Measurements from ENCODE around the gene ZIC1. TPM values are rescaled to one million over a fixed set of nuclear protein-coding genes. Genes with fewer than 3 reads are reported as not detected.

The ZIC1 gene
- total and polyA plus RNA-seq, 2 of the 4 experiments (the other 2 are of a cell fraction), result not detected

DNA sequence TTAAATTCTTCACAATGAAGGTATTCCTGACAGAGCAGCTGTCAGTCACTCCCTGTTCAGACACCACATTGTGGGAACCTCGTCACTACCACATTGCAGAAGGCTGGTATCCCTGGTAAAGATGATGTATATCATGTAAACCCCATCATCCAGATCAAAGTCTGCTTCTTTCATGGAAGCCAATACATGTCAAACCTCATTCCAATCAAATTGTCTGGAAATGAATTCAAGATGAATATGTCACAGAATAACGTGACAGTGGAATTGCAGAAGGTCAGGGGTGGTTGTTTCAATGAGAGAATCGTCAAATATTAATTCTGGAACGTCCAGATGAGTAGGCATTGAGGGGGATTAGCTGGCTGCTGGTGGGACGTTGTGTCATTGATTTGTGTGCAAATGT, 7.0 kb upstream of the ZIC1 start:
- Histone ChIP-seq H4K5ac (ENCODE audit: low read depth, low read length) (no peak overlapping the region), H2BK120ac (ENCODE audit: low read depth, low read length) (no peak overlapping the region), H3K23ac (ENCODE audit: low read depth, low read length) (no peak overlapping the region), H3K27ac (ENCODE audit: insufficient read depth, low read length) (no peak overlapping the region), H3K27me3 (ENCODE audit: control insufficient read depth, insufficient read depth, low read length) (peaks cover 74% of the 10 kb centered on the region), H2BK5ac (ENCODE audit: low read depth, low read length, poor library complexity, severe bottlenecking) (no peak overlapping the region), H3K4me3 (ENCODE audit: insufficient read depth, low read depth, low read length) (no peak overlapping the region), H3K18ac (ENCODE audit: low read depth, low read length) (no peak overlapping the region), H2AFZ (replicated peaks; ENCODE audit: low read length, poor library complexity) (no peak overlapping the region), H3K36me3 (ENCODE audit: control insufficient read depth, insufficient read depth, low read length) (no peaks in the 10 kb centered on the region), H2AK5ac (ENCODE audit: low read depth, low read length) (no peak overlapping the region), H2AK9ac (replicated peaks; ENCODE audit: low read depth, low read length, poor library complexity) (no peak overlapping the region), H4K8ac (ENCODE audit: low read depth in 2 of 2, low read length in 2 of 2) (no peak overlapping the region), H3K9me3 (ENCODE audit: control insufficient read depth, insufficient read depth, low read length) (peaks cover 9% of the 10 kb centered on the region; the same call in 1 of the 2 replicates), H3K4ac (ENCODE audit: low read depth, low read length) (no peak overlapping the region), H3K56ac (ENCODE audit: extremely low read depth, insufficient read depth, low read length) (no peak overlapping the region), H3K14ac (replicated peaks; ENCODE audit: low read depth, low read length) (no peak overlapping the region), H3K4me1 (ENCODE audit: control insufficient read depth, insufficient read depth, low read length) (no peaks in the 10 kb centered on the region), H2BK20ac (ENCODE audit: low read depth, low read length) (no peak overlapping the region), H3K9ac (ENCODE audit: low read depth, low read length) (no peak overlapping the region), H2BK15ac (ENCODE audit: low read depth, low read length) (no peak overlapping the region), H3K79me1 (ENCODE audit: low read depth in 1 of 2, low read length in 2 of 2) (no peaks in the 10 kb centered on the region), H3K9me1 (ENCODE audit: insufficient read depth, low read length) (no peaks in the 10 kb centered on the region), H4K91ac (ENCODE audit: insufficient read depth, low read depth, low read length) (no peak overlapping the region), H3K4me2 (ENCODE audit: low read depth, low read length) (no peak overlapping the region), H4K20me1 (ENCODE audit: insufficient read depth, low read length) (no peaks in the 10 kb centered on the region)
- CTCF ChIA-PET, result interaction anchor here (1.0 kb wide), 1 partner anchor 9 kb away, joined by 4 read pairs; no protein-coding TSS in a partner anchor
- no peak for TF ChIP-seq BHLHE40 (IDR thresholded peaks at IDR 0.05; ENCODE audit: low read depth, low read length)
- no peak for TF ChIP-seq RFX5 (IDR thresholded peaks at IDR 0.05; ENCODE audit: low read depth, low read length)
- no peak for TF ChIP-seq FOS (IDR thresholded peaks at IDR 0.05; ENCODE audit: low read depth, low read length)
- TF ChIP-seq POLR2A (IDR thresholded peaks at IDR 0.05; ENCODE audit: low read depth, low read length), result no peak
- no peak for TF ChIP-seq SMC3 (IDR thresholded peaks at IDR 0.05; ENCODE audit: low read depth, low read length)
- TF ChIP-seq, protein P1, sequence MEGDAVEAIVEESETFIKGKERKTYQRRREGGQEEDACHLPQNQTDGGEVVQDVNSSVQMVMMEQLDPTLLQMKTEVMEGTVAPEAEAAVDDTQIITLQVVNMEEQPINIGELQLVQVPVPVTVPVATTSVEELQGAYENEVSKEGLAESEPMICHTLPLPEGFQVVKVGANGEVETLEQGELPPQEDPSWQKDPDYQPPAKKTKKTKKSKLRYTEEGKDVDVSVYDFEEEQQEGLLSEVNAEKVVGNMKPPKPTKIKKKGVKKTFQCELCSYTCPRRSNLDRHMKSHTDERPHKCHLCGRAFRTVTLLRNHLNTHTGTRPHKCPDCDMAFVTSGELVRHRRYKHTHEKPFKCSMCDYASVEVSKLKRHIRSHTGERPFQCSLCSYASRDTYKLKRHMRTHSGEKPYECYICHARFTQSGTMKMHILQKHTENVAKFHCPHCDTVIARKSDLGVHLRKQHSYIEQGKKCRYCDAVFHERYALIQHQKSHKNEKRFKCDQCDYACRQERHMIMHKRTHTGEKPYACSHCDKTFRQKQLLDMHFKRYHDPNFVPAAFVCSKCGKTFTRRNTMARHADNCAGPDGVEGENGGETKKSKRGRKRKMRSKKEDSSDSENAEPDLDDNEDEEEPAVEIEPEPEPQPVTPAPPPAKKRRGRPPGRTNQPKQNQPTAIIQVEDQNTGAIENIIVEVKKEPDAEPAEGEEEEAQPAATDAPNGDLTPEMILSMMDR (conservative IDR thresholded peaks at IDR 0.05; ENCODE audit: low read depth, low read length), result no peak
- TF ChIP-seq MAFK (IDR thresholded peaks at IDR 0.05; ENCODE audit: low read depth, low read length), result no peak
- TF ChIP-seq CHD1 (IDR thresholded peaks at IDR 0.05; ENCODE audit: low read depth, low read length), result no peak
- no peak for TF ChIP-seq RAD21 (IDR thresholded peaks at IDR 0.05; ENCODE audit: low read length)
- TF ChIP-seq RCOR1 (IDR thresholded peaks at IDR 0.05; ENCODE audit: insufficient replicate concordance, low read length), result no peak
- no peak for TF ChIP-seq CEBPB (IDR thresholded peaks at IDR 0.05; ENCODE audit: low read depth, low read length)
- TF ChIP-seq NFE2L2 (IDR thresholded peaks at IDR 0.05; ENCODE audit: low read depth, low read length), result no peak
- TF ChIP-seq, protein P2, sequence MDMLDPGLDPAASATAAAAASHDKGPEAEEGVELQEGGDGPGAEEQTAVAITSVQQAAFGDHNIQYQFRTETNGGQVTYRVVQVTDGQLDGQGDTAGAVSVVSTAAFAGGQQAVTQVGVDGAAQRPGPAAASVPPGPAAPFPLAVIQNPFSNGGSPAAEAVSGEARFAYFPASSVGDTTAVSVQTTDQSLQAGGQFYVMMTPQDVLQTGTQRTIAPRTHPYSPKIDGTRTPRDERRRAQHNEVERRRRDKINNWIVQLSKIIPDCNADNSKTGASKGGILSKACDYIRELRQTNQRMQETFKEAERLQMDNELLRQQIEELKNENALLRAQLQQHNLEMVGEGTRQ (IDR thresholded peaks at IDR 0.05; ENCODE audit: low read depth, low read length), result no peak
- TF ChIP-seq, protein P3, sequence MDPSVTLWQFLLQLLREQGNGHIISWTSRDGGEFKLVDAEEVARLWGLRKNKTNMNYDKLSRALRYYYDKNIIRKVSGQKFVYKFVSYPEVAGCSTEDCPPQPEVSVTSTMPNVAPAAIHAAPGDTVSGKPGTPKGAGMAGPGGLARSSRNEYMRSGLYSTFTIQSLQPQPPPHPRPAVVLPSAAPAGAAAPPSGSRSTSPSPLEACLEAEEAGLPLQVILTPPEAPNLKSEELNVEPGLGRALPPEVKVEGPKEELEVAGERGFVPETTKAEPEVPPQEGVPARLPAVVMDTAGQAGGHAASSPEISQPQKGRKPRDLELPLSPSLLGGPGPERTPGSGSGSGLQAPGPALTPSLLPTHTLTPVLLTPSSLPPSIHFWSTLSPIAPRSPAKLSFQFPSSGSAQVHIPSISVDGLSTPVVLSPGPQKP (IDR thresholded peaks at IDR 0.05; ENCODE audit: borderline replicate concordance, low read depth, low read length), result no peak
- intact Hi-C loops (cut with micrococcal nuclease) (no loop called here), in situ Hi-C loops (cut with MboI; ENCODE audit: low sequenced_read_pairs) (no loop called here), dilution Hi-C loops (cut with HindIII; ENCODE audit: low sequenced_read_pairs, unreplicated experiment) (no loop called here)
- ATAC-seq (ENCODE audit: low read depth) (no peak), DNase-seq (no peak)
- BruUV-seq (replicated peaks), result no TSS peak
- POLR2A ChIA-PET (ENCODE audit: unreplicated experiment), result no interaction called here
- no CpG with 5 or more reads among the region's 5 CpGs for WGBS, 2 experiments (ENCODE audit: extremely low coverage in 2 of 2, insufficient read length in 1 of 2)

Data from IMR-90 (cell line).